HG03565 (cell line): Measurements from ENCODE around the gene UBE2E2.
"Not testable (repeated sequence)": the region's sequence is repeated elsewhere in the genome, so short reads cannot be mapped to it uniquely, and the experiment has no call there.

Experiments
- ATAC-seq: cut with Tn5 transposase; IDR thresholded peaks from one replicate; pipeline ENCODE4 v1.9.1; 2021; ENCODE audit warnings: mild to moderate bottlenecking, moderate library complexity; ENCODE audit not compliant: unreplicated experiment

Gene UBE2E2

GRCh38 chr3:23320586-23321570 lies 117.8 kb downstream of the UBE2E2 start:
- ATAC-seq, result no peak

- ATAC-seq, result peak; percentile 35
These were observed 121.6 kb downstream of the UBE2E2 start for GRCh38 chr3:23324745-23325144.

- peak; percentile 72 for ATAC-seq
These were observed 122.4 kb downstream of the UBE2E2 start for GRCh38 chr3:23325466-23326065.

GRCh38 chr3:23329471-23330105 lies 126.5 kb downstream of the UBE2E2 start:
- ATAC-seq, result no peak

GRCh38 chr3:23330568-23330967 lies 127.4 kb downstream of the UBE2E2 start:
- ATAC-seq, result no peak

- no peak for ATAC-seq
These were observed 128.2 kb downstream of the UBE2E2 start for GRCh38 chr3:23331141-23331935.

- no peak for ATAC-seq
These were observed 130.5 kb downstream of the UBE2E2 start for GRCh38 chr3:23333633-23334032.

GRCh38 chr3:23336853-23337252 lies 133.7 kb downstream of the UBE2E2 start:
- not testable (repeated sequence) for ATAC-seq

- peak; percentile 49 for ATAC-seq
These were observed 138.2 kb downstream of the UBE2E2 start for GRCh38 chr3:23341147-23341838.

GRCh38 chr3:23342343-23342742 lies 139.2 kb downstream of the UBE2E2 start:
- ATAC-seq, result no peak

GRCh38 chr3:23343509-23343908 lies 140.4 kb downstream of the UBE2E2 start:
- ATAC-seq, result no peak

GRCh38 chr3:23344886-23345285 lies 141.8 kb downstream of the UBE2E2 start:
- ATAC-seq, result no peak

GRCh38 chr3:23349444-23349843 lies 146.3 kb downstream of the UBE2E2 start:
- ATAC-seq, result not testable (repeated sequence)

- ATAC-seq, result no peak
These were observed 153.0 kb downstream of the UBE2E2 start for GRCh38 chr3:23356169-23356568.

GRCh38 chr3:23356923-23357322 lies 153.8 kb downstream of the UBE2E2 start:
- no peak for ATAC-seq

- ATAC-seq, result no peak
These were observed 156.0 kb downstream of the UBE2E2 start for GRCh38 chr3:23359116-23359515.

- ATAC-seq, result no peak
These were observed 161.9 kb downstream of the UBE2E2 start for GRCh38 chr3:23365066-23365465.

- ATAC-seq, result no peak
These were observed 165.6 kb downstream of the UBE2E2 start for GRCh38 chr3:23368731-23369130.

- ATAC-seq, result no peak
These were observed 169.2 kb downstream of the UBE2E2 start for GRCh38 chr3:23372285-23372684.
